NCI-H128 (cell line): Measurements from ENCODE around the gene CLEC7A.

Source experiments
- DNase-seq: peaks from one replicate; lab custom pipeline; 2025; ENCODE audit not compliant: unreplicated experiment; lab: John Stamatoyannopoulos, UW

CLEC7A gene

GRCh38 chr12:10142976-10143589 is 13.1 kb upstream of the CLEC7A start:
- DNase-seq, result no peak

GRCh38 chr12:10140001-10140400 is 10.0 kb upstream of the CLEC7A start:
- DNase-seq, result no peak

- DNase-seq, result no peak
These were observed 6.7 kb upstream of the CLEC7A start for GRCh38 chr12:10136637-10137205.

DNA sequence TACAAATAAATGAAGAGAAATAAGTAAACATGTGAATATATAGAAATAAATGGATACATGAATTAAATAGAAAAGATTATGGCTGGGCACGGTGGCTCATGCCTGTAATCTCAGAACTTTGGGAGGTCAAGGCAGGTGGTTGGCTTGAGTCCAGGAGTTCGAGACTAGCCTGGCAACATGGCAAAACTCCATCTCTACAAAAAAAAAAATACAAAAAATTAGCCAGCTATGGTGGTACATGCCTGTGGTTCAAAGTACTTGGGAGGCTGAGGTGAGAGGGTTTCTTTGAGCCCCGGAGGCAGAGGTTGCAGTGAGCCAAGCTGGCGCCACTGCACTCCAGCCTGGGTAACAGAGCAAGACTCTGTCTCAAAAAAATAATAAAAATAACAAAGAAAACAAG is 5.1 kb upstream of the CLEC7A start:
- DNase-seq, result no peak

GRCh38 chr12:10132850-10133370 is 2.9 kb upstream of the CLEC7A start:
- DNase-seq, result no peak

DNA sequence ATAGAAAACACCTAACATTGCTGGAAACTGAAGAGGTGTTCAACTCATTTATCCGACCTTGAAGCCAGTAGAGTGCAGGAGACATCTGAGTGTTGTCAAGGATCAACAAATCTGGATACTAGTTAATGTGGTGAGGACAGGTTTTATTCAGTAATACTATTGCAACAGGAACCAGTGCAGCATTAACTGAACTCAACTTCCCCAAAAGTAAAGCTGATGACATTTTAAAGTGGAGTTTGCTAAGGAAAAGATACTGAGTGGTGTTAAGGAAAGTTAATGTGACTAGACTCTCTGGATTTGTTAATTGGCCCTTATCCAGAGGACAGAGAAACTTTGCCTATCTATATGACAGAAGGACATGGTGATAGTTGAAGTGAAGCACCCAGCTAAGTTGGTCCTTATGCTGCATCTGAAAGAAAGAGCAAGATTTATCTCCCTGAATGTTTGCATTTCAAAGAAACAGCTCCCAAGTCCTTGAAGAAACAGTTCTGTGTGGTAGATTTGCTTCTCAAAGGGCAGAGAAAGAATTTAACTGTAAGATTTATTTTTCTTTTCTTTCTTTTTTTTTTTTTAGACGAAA is 1.2 kb upstream of the CLEC7A start:
- no peak for DNase-seq

GRCh38 chr12:10128687-10129086 is 1.3 kb downstream of the CLEC7A start:
- DNase-seq, result no peak

DNA sequence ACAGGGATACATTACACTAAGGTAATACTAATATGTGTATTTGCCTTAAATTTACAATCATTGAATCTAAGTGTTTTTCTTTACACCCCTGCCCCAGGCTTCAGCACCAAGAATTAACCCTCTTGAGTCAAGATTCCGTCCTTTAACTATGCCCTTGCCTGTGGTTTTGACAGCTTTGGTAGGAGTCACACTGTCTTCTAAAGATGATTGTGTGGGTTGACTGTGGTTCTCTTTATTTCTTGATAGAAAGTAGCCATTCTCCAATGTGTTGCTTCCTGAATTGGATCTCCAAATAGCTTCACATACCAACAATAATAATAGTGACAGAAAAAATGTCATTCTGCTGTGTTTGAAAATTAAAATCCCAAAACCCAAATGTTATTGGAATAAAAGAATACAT is 3.6 kb downstream of the CLEC7A start:
- no peak for DNase-seq

- DNase-seq, result no peak
These were observed 7.3 kb downstream of the CLEC7A start for GRCh38 chr12:10122689-10123088.

DNA sequence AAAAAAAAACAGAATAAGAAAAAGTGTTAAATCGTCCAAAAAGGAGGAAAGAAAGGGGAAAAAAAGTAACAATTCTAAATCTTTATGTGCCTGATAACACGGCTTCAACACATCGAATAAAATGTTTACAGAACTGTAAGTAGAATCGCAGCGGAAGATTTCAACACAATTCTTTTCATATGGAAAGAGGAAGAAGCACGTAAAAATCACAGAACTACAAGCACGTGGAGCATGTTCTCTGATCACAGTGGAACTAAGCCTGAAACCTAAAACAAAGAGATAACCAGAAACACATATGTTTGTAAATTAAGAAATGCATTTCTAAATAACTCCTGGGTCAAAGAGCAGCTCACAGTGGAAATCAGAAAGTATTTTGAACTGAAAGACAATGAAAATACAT is 8.7 kb downstream of the CLEC7A start:
- DNase-seq, result no peak

GRCh38 chr12:10119066-10119465 is 10.9 kb downstream of the CLEC7A start:
- no peak for DNase-seq

DNA sequence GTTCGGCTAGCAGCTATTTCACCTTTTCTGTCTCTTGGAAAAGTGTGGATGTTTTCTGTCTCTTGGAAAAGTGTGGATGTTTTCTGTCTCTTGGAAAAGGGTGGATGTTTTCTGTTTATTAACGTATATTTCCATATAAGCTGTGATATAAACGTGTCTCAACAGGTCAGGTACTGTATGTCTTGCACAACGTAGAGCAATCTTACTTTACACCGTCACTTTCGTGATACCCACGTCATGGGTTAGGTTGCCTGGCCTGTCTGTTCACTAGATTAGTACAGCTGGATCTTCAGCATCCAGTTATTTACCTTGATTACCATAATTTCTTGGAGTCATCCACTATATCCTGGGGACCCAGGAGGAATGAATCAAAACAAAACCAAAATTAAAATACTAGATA is 14.1 kb downstream of the CLEC7A start:
- DNase-seq, result no peak

DNA sequence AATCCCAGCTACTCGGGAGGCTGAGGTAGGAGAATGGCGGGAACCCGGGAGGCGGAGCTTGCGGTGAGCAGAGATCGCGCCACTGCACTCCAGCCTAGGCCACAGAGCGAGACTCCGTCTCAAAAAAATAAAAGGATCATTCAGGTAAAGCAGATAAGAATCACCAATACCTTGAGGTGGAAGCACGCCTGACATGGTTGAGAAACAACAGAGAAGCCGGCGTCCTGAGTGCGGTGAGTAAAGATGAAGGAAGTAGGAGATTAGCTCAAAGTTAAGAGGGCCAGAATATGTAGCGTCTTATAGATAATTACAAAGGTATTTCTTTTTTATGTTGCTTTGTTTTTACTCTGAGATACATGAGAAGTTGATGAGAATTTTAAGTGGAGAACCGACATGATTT is 14.7 kb downstream of the CLEC7A start:
- DNase-seq, result no peak

GRCh38 chr12:10113920-10114319 is 16.1 kb downstream of the CLEC7A start:
- no peak for DNase-seq

DNA sequence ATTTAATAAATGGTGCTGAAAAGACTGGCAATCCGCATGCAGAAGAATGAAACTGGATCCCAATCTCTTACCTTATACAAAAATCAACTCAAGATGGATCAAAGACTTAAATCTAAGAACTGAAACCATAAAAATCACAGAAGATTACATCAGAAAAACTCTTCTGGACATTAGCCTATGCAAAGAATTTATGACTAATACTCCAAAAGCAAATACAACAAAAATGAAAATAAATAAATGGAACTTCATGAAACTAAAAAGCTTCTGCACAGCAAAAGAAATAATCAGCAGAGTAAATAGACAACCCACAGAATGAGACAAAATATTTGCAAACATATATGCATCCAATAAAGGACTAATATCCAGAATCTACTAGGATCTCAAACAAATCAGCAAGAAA is 16.9 kb downstream of the CLEC7A start:
- no peak for DNase-seq

DNA sequence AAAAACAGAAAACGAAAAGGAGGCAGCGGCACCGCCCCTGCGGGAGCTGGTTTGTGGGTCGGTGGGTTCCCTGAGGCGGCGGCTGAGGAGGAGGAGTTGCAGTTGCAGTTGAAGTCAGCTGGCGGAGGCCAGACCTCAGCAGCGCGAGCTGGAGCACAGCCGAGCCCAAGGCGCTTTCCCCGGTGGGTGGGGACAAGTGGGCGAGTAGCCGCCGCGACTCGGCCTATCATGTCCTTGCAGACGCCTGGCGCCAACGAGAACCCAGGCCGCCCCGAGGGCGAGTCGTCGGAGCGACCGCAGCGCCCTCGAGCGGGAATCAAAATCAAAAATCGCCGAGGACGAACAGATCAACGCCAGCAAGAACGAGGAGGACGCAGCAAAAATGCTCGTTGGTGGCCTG is 18.5 kb downstream of the CLEC7A start:
- no peak for DNase-seq

DNA sequence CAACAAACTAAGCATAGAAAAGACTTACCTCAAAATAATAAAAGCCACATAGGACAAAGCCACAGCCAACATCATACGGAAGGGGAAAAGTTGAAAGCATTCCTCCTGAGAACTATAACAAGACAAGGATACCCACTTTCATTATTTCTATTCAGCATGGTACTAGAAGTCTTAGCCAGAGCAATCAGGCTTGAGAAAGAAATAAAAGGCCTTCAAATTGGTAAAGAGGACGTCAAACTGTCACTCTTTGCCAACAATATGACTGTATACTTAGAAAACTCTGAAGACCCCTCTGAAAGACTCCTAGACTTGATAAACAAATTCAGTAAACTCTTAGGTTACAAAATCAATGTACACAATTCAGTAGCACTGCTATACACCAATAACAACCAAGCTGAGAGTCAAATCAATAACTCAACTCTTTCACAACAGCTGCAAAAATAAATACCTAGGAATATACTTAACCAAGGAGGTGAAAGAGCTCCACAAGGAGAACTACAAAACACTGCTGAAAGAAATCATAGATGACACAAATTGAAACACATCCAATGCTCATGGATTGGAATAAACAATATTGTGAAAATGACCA is 19.6 kb downstream of the CLEC7A start:
- no peak for DNase-seq

DNA sequence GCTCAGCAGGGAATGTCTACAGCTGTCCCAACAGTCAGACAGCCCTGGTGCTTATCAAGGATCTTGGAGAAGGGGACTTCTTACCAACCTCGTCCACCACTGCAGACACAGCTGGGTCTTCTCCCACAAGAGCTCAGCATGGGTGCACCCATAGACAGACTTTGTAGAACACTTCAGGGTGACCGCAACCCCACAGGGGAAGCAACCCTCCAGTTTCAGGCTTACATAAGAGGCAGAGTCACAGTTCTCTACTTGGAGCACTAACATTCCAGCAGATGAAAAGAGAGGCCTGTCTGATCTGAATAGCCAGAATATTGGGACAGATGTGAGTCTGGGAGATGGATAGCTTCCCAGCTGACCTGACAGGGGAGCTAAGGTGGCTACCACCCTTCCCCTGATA is 27.7 kb downstream of the CLEC7A start:
- no peak for DNase-seq

GRCh38 chr12:10101648-10102220 is 28.3 kb downstream of the CLEC7A start:
- no peak for DNase-seq

- no peak for DNase-seq
These were observed 28.9 kb downstream of the CLEC7A start for GRCh38 chr12:10101042-10101579.

DNA sequence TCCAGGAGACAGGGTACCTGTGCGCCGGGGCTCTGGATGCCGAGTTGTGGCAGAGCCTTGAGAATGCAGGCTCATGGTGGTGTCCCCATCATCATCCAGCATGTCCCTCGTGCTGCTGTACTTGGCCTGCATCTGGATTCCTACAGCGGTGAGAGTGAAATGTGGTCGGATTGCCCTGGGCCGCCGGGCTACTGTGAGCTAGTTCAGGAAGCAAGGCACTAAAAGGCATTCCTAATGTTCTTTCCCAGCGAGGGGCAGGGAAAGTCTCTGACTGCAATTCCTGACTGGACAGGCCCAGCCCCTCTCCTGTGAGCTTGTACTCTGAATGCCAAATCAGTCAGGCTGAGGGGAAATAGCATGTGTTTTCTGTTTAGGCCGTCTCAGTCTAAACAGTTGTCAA is 31.2 kb downstream of the CLEC7A start, which contains the start of gene CLEC1A:
TSS of gene CLEC1A (minus strand) at position 195 of the 400 bp plus-strand sequence. CDS start at position 132, 63 bp downstream.
- DNase-seq, result no peak

GRCh38 chr12:10097521-10097920 is 32.5 kb downstream of the CLEC7A start:
- no peak for DNase-seq
